TTC549 (cell line): ENCODE measurements around the gene SYDE2.
"Not testable (repeated sequence)": the region's sequence is repeated elsewhere in the genome, so short reads cannot be mapped to it uniquely, and the experiment has no call there.

Source experiments
- FAIRE-seq: peaks from 2 replicates; lab custom pipeline; 2012; peaks lifted over from hg19 to GRCh38; lab: Jason Lieb, UNC

SYDE2 gene

DNA sequence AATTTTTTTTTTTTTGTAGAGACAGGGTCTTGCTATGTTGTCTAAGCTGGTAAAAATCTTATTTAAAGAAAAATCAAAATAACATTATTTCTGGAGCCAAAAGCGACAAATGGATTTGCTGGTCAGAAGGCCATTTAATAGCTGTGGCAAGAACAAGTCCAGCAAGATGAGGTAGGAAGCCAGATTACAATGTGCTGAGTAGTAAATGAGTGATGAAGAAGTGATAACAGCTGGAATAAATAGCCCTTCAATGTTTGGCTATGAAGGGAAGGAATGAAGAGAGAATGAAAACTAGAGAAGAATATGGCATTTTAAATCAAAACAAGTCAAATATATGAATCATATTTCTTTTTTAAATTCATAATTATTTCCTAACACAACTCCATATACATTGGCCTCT is 34.5 kb downstream of the SYDE2 start:
- FAIRE-seq = no peak

DNA sequence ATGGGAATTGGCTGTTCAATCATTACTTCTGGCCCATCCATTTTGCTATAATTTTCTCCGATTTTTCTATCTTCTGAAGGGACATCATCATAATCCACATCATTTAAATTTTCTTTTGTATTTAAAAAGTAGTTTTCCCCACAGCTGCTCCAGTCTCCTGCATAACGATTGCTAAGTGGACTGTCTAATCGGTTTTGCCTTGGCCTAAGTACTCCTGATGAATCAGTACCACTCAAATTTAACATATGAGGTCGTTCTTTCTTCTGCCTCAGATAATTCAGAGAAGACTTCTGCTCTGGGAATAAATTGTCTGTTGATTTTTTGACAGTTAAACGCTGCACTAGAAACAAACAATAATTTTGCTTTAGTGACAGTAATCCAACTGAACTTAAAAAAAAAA is 41.9 kb downstream of the SYDE2 start:
- no peak for FAIRE-seq

DNA sequence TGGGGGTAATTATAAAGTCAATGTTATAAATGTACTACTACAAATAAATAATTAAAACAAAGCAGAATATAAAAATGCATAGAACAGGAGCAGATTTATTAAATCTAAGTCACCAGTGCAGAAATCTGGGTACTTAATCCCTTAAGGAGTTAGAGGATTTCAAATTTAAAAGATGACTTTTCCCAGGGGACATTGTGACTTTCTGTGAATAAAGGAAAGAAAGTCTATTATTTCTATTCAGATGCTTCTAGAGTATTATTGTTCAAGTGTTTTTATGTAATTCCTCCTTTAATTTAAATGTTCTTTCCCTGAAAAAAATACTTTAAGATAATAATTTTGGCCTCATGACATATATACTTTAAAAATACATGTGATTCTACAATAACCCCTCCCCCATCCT is 43.4 kb downstream of the SYDE2 start:
- no peak for FAIRE-seq

GRCh38 chr1:85153149-85153891 is 47.5 kb downstream of the SYDE2 start:
- no peak for FAIRE-seq

GRCh38 chr1:85151446-85151845 is 49.4 kb downstream of the SYDE2 start:
- no peak for FAIRE-seq

- no peak for FAIRE-seq
Observed at GRCh38 chr1:85149805-85150204, 51.0 kb downstream of the SYDE2 start.

- no peak for FAIRE-seq
Observed at GRCh38 chr1:85148524-85149250, 52.1 kb downstream of the SYDE2 start.

DNA sequence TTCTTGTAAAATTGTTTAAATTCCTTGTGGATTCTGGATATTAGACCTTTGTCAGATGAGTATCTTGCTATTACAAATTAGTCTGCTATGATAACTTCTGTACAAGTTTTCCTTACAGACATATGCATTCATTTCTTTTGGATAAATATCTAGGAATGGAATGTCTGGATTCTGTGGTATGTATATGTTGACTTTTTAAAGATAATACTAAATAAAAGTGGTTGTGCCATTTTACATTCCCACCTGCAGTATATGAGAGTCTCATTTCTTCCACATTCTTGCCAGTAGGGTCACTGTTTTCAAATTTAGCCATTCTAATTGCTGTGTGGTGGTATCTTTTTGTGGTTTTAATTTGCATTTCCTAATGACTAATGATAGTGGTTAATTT is 53.9 kb downstream of the SYDE2 start:
- no peak for FAIRE-seq

- FAIRE-seq = not testable (repeated sequence)
Observed at GRCh38 chr1:85146298-85146971, 54.4 kb downstream of the SYDE2 start.

DNA sequence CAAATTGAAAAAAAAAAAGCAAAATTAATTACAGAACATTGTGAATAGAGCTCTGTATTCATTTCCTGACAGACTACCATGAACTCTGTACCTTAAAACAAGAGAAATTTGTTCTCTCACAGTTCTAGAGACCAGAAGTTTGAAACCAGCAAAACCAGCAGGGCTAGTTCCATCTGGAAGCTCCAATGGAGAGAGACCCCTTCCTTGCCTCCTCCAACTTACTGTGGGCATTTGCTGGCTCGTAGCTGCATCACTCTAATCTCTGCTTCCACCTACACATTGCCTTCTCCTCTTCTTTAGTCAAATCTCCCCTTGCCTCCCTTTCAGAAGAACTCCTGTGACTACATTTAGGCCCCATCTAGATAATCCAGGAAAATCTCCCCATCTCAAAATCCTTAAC is 56.5 kb downstream of the SYDE2 start:
- no peak for FAIRE-seq

DNA sequence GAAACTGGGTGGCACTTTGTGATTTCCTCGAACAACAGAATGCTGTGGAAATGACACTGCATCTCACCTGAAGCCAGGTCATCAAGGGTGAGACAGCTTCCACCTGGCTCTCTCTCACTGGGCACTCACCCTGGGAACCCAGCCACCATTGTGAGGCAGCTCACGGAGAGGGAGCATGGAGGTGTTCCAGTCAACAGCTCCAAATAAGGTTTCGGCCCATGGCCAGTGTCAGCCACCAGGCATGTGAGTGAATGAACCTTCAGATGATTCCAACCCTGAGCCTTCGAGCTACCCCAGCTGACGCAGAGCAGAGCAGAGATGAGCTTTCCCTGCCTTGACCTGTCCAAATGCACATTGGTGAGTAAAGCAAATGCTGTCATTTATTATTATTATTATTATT is 58.1 kb downstream of the SYDE2 start:
- no peak for FAIRE-seq

DNA sequence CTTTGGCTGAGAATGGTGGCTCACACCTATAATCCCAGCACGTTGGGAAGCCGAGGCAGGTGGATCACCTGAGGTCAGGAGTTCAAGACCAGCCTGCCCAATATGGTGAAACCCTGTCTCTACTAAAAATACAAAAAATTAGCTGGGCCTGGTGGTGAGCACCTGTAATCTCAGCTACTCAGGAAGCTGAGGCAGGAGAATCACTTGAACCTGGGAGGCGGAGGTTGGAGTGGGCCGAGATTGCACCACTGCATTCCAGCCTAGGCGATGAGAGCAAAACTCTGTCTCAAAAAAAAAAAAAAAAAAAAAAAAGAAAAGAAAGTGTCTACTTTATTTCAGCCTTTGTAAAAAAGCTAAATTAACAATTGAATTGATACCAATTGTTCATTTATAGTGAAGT is 62.4 kb downstream of the SYDE2 start:
- not testable (repeated sequence) for FAIRE-seq

- FAIRE-seq = no peak
Observed at GRCh38 chr1:85137660-85138059, 63.2 kb downstream of the SYDE2 start.

GRCh38 chr1:85135392-85135798 is 65.4 kb downstream of the SYDE2 start:
- no peak for FAIRE-seq

GRCh38 chr1:85134583-85135391 is 66.0 kb downstream of the SYDE2 start:
- no peak for FAIRE-seq

- FAIRE-seq = no peak
Observed at GRCh38 chr1:85133565-85134159, 67.2 kb downstream of the SYDE2 start.

DNA sequence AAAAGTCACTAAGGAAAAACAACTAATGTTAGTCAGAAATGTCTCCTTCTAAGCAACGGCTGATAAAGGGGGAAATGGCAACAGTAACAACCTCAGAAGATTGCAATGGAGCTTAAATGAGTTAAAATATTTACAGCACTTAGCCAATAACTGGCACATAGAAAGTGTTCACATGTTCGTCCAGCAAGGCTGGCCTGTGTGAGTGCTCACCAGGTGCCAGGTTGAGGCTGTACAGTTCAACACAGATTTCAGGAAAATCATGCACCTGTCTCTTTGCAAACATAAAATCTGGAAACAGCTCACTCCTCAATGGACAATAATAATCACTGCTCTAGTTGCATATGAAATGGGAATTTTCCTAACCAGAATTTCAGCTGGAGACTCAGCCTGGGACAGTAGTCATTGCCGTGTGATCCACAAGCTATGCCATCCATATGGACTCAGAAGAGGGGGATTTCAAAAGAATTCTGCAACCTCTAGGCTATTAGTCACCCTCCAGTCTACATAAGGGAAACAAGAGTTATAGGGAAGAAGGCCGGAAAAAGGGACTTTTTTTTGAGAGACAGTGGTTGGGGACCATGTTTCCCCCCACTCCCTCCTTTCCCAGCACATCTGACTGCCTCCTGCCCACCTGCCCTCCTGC is 68.6 kb downstream of the SYDE2 start:
- FAIRE-seq = no peak

DNA sequence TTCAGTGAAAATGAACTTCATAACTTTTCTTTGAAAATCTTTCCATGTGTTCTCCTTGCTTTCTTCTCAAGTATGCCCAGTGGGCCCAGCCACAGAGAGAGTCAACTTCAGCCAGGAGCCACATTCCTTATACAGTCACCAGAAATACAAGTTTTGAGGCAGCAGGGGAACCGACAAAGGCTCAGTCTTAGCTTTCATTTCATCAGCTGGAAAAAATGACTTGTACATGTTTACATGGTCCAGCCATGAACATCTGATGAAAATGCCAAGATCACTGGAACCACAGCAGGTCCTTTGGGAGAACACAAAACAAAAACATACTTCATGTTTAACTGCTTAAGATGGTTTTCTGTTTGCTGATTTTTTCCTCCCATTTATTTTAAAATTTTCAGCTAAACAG is 72.5 kb downstream of the SYDE2 start:
- FAIRE-seq = no peak

GRCh38 chr1:85125891-85126290 is 74.9 kb downstream of the SYDE2 start:
- FAIRE-seq = no peak

- FAIRE-seq = no peak
Observed at GRCh38 chr1:85124091-85124490, 76.7 kb downstream of the SYDE2 start.

- no peak for FAIRE-seq
Observed at GRCh38 chr1:85122169-85122568, 78.6 kb downstream of the SYDE2 start.

- no peak for FAIRE-seq
Observed at GRCh38 chr1:85121744-85122143, 79.1 kb downstream of the SYDE2 start.
